Measurements from ENCODE around the gene WDR36. TPM values are rescaled to one million over a fixed set of nuclear protein-coding genes. Genes with fewer than 3 reads are reported as not detected.
A peak's percentile ranks its signal among the peaks of the same experiment; 100 is the strongest.

WDR36 gene
- total and polyA plus RNA-seq, 8 donors: 3.5 to 12.4 (median 9.4) TPM

DNA sequence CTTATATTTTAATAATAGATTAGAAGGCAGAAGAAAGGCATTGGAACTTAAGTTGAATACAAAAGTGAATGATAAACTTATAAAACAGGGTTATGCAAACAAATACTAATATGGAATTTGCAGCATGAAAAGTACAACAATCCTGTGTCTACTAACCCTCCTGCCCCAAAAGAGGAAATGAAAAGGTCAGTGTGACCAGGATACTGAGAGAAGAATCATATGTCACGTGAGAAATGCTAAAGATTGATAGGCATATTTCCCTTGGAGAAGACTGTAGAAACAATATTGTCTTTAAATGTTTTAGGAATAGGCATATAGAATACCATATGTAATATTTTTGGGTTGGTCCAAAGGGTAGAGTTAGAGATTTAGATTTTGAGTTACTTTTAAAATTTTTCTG, 3.8 kb downstream of the WDR36 start:
- DNase-seq: no peak
- WGBS, 2 donors: 89% methylated on average over 1 of the region's 1 CpG
- TF ChIP-seq, protein P1, sequence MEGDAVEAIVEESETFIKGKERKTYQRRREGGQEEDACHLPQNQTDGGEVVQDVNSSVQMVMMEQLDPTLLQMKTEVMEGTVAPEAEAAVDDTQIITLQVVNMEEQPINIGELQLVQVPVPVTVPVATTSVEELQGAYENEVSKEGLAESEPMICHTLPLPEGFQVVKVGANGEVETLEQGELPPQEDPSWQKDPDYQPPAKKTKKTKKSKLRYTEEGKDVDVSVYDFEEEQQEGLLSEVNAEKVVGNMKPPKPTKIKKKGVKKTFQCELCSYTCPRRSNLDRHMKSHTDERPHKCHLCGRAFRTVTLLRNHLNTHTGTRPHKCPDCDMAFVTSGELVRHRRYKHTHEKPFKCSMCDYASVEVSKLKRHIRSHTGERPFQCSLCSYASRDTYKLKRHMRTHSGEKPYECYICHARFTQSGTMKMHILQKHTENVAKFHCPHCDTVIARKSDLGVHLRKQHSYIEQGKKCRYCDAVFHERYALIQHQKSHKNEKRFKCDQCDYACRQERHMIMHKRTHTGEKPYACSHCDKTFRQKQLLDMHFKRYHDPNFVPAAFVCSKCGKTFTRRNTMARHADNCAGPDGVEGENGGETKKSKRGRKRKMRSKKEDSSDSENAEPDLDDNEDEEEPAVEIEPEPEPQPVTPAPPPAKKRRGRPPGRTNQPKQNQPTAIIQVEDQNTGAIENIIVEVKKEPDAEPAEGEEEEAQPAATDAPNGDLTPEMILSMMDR (IDR thresholded peaks at IDR 0.05): no peak
- H3K4me1 ChIP-seq: peaks cover 9 to 21% (median 17%) of the 10 kb centered on the region in 3 donors
- no peaks in the 10 kb centered on the region for H3K27me3 ChIP-seq
- FAIRE-seq: no peak
- peaks cover 0 to 9% (median 0%) of the 10 kb centered on the region in 3 donors for H3K36me3 ChIP-seq
- H3K9me3 ChIP-seq: no peaks in the 10 kb centered on the region
- ATAC-seq: no peak
- no peak overlapping the region for H3K27ac ChIP-seq
- intact Hi-C loops (cut with DNase I): no loop called here
- no peak overlapping the region for H3K4me3 ChIP-seq

DNA sequence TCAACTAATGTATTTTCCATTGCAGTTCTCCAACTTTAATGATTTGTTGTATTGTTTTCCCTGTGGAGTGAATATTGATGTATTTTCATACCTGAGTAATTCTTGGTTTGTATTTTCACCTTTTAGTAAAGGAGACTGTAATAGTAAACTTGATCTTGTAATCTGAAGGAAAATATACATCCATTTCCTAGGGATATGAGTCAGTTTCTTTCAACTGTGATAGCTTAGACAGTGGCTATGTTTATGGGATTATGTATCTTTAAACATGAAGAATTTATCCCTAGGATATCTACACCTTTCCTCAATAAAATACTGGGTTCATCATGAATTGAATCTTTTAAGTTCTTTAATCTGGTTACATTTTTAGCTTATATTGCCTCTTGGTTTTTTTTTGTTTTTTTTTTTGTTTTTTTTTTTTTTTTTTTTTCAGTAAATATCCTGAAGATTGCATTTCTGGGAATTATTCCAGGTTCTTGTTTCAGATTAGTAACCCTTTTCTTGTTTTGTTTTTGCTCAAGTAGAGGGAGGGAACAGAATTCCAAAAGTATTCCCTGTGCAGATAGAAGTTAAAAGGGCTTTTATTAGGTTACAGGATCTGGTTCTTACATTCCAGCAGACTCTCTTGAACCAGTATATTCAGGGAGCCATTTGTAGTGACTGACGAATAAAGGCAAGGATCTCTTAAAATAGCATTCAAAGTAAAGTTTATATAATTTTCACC, 7.1 kb downstream of the WDR36 start:
- H3K36me3 ChIP-seq: peaks cover 0 to 31% (median 5%) of the 10 kb centered on the region in 3 donors
- ATAC-seq (no peak), DNase-seq (no peak), FAIRE-seq (no peak)
- intact Hi-C loops (cut with DNase I): no loop called here
- H3K27me3 ChIP-seq: no peaks in the 10 kb centered on the region
- TF ChIP-seq, protein P1 (IDR thresholded peaks at IDR 0.05): peak in 1 of 4 donors; percentile 2
- WGBS, 2 donors: 69 to 74% methylated on average over 1 of the region's 1 CpG
- no peak overlapping the region for H3K4me3 ChIP-seq
- H3K9me3 ChIP-seq: no peaks in the 10 kb centered on the region
- no peak overlapping the region for H3K27ac ChIP-seq
- H3K4me1 ChIP-seq: peaks cover 0 to 5% (median 2%) of the 10 kb centered on the region in 3 donors

DNA sequence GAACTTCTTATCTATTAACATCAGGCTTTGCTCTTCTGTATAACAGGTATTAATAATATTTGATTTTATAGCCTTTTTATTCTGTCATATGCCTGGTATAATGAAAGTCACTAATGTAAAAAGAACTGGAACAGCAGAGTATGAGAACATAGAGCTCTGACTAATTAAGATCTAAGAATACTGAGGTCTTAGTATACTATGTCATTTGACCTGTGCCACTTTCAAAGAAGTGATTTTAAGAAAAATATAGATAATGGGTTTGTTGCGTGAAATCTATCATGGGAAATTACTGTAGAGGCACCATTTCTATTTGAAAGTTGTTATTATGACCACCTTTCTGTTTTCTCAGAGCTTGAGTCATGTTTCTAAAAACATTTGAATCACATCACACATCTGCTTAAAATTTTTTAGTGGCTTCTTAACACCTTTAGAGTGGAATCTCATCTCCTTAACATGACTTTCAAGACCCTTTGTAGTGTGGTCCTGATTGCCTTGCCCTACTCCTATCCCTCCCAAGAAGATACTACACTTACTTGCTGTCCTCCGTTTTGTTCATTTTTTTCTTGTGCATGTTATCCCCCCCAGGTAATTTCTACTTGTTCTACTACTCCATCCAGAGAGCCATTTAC, 14.3 kb downstream of the WDR36 start:
- intact Hi-C loops (cut with DNase I): no loop called here

DNA sequence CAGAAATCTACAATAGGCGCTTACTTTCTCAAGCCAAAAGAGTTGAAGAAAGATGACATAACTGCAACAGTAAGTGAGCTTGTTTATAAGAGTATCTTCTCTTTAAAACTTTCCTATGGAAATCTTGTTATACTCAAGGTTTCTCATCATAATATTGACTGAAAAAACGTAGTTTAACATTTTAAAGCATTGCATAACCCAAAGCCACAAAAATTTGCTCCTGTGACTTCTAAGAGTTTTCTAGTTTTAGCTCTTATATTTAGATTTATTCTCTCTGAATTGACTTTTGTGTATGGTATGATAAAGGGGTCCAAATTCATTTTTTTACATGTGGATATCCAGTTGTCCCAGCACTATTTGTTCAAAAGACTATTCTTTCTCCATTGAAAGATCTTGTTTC, 15.2 kb downstream of the WDR36 start:
- Histone ChIP-seq H3K4me1 (peaks cover 0 to 2% (median 0%) of the 10 kb centered on the region in 3 donors), H3K36me3 (peaks cover 0 to 67% (median 10%) of the 10 kb centered on the region in 3 donors), H3K9me3 (peaks cover 0 to 2% (median 0%) of the 10 kb centered on the region in 4 donors), H3K27ac (no peak overlapping the region), H3K4me3 (no peak overlapping the region), H3K27me3 (no peaks in the 10 kb centered on the region)
- intact Hi-C loops (cut with DNase I): no loop called here
- no peak for FAIRE-seq
- DNase-seq: no peak
- no peak for ATAC-seq
- WGBS, 2 donors: 75 to 81% methylated on average over 2 of the region's 2 CpGs
- TF ChIP-seq, protein P1 (IDR thresholded peaks at IDR 0.05): no peak

More for the DNA sequence above, 14.3 kb downstream of the WDR36 start:
- Histone ChIP-seq H3K27ac (no peak overlapping the region), H3K27me3 (no peaks in the 10 kb centered on the region), H3K4me3 (no peak overlapping the region), H3K36me3 (peaks cover 0 to 66% (median 15%) of the 10 kb centered on the region in 3 donors), H3K9me3 (peaks cover 0 to 2% (median 0%) of the 10 kb centered on the region in 4 donors), H3K4me1 (peaks cover 0 to 2% (median 0%) of the 10 kb centered on the region in 3 donors)
- ATAC-seq (no peak), DNase-seq (no peak), FAIRE-seq (no peak)
- TF ChIP-seq, protein P1 (IDR thresholded peaks at IDR 0.05): no peak
- WGBS, 2 donors: 93 to 96% methylated on average over 2 of the region's 2 CpGs
